ENCODE measurements around the gene TUSC2.

DNA sequence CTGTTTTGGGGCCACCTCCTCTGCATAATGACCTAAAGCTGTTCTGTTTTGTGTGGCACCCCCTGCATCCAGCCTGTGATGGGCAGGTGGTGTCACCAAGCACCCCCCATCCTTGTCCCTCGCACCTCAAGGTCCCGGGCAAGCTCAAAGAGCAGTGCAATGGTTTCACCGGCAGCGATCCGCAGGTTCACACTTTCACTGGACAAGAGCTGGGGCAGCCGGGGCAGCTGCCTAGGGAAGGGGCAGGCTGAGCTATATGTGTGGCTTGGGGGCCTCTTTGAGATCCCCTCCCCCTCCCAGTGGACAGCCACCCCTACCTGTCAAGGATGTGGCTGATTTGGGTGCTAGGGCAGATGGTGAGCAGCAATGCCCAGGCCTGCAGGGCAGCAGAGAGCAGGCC, 38.9 kb downstream of the TUSC2 start:
- TF ChIP-seq, protein P1, sequence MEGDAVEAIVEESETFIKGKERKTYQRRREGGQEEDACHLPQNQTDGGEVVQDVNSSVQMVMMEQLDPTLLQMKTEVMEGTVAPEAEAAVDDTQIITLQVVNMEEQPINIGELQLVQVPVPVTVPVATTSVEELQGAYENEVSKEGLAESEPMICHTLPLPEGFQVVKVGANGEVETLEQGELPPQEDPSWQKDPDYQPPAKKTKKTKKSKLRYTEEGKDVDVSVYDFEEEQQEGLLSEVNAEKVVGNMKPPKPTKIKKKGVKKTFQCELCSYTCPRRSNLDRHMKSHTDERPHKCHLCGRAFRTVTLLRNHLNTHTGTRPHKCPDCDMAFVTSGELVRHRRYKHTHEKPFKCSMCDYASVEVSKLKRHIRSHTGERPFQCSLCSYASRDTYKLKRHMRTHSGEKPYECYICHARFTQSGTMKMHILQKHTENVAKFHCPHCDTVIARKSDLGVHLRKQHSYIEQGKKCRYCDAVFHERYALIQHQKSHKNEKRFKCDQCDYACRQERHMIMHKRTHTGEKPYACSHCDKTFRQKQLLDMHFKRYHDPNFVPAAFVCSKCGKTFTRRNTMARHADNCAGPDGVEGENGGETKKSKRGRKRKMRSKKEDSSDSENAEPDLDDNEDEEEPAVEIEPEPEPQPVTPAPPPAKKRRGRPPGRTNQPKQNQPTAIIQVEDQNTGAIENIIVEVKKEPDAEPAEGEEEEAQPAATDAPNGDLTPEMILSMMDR (IDR thresholded peaks at IDR 0.05; ENCODE audit: control extremely low read depth in 1 of 3, insufficient read depth in 1 of 3, low read depth in 1 of 3, low read length in 3 of 3): no peak
- TF ChIP-seq KDM4A (IDR thresholded peaks at IDR 0.05; ENCODE audit: low read depth, low read length, severe bottlenecking) (no peak), RFX5 (IDR thresholded peaks at IDR 0.05; ENCODE audit: borderline replicate concordance, low read depth, low read length) (no peak), POLR2AphosphoS5 (IDR thresholded peaks at IDR 0.05; ENCODE audit: low read depth, low read length) (no peak), TAF1 (IDR thresholded peaks at IDR 0.05; ENCODE audit: low read depth, low read length) (no peak), POLR2A (IDR thresholded peaks at IDR 0.05; ENCODE audit: control extremely low read depth in 1 of 2, low read depth in 2 of 2, low read length in 2 of 2) (no peak), EP300 (IDR thresholded peaks at IDR 0.05; ENCODE audit: borderline replicate concordance in 1 of 2, low read depth in 2 of 2, low read length in 2 of 2) (no peak), EZH2 (IDR thresholded peaks at IDR 0.05; ENCODE audit: low read depth, low read length, severe bottlenecking) (no peak), RNF2 (IDR thresholded peaks at IDR 0.05; ENCODE audit: borderline replicate concordance, low read depth, low read length, missing control alignments, poor library complexity, severe bottlenecking) (no peak), CHD1 (IDR thresholded peaks at IDR 0.05; ENCODE audit: low read depth, low read length) (no peak), CREB1 (IDR thresholded peaks at IDR 0.05) (no peak)
